Measurements from ENCODE around the gene CARMIL1.

Gene CARMIL1

DNA sequence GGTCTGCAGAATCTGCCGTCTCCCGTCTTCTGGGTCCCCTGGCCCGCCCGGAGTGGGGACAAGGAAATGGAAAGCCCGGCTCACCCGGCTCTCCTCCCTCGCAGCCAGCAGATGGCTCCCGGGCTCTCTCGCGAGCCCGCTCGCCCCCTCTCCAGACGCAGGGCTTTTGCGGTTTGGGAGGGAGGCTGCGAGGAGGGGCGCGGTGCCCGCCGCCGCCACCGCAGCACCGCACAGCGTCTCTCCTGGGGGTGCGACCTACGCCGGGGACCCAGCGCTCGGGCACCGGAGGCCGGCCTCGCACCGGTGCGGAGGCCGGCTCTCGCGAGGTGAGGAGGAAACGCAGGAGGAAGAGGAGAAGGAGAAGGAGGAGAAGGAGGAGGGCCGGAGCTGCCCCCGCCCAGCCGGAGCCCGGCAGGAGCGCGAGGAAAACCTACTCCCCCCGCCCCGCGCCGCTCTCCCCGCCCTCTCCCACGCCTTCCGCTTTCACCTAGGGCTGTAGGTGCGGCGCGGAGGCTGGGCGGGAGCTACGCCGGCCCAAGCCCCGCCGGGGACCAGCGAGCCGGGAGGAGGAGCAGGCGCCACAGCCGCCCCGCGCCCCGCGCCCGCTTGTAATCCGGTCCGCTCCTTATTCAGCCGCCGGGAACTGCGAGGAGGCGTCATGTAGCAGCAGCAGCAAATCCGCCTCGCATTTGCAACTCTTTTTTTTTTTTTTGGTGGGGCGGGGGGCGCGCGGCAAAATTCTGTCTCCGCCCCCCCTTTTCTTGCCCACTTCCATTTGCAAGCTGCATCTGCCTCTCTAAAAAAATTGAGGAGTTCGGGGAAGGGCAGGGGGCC, at the start of gene CARMIL1:
Gene CARMIL1 (plus strand): TSS at position 461 of the 834 bp plus-strand sequence. CDS start 422 bp downstream, outside the sequence.
- TF ChIP-seq, protein P1, sequence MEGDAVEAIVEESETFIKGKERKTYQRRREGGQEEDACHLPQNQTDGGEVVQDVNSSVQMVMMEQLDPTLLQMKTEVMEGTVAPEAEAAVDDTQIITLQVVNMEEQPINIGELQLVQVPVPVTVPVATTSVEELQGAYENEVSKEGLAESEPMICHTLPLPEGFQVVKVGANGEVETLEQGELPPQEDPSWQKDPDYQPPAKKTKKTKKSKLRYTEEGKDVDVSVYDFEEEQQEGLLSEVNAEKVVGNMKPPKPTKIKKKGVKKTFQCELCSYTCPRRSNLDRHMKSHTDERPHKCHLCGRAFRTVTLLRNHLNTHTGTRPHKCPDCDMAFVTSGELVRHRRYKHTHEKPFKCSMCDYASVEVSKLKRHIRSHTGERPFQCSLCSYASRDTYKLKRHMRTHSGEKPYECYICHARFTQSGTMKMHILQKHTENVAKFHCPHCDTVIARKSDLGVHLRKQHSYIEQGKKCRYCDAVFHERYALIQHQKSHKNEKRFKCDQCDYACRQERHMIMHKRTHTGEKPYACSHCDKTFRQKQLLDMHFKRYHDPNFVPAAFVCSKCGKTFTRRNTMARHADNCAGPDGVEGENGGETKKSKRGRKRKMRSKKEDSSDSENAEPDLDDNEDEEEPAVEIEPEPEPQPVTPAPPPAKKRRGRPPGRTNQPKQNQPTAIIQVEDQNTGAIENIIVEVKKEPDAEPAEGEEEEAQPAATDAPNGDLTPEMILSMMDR (IDR thresholded peaks at IDR 0.05; ENCODE audit: low read depth, low read length): peak; percentile 75
- DNase-seq (ENCODE audit: low read depth, low spot score): peak; percentile 77
- H3K4me3 ChIP-seq (ENCODE audit: low read depth, low read length): peak within 1 kb of the TSS; percentile 62
- in situ Hi-C loops (cut with HindIII; ENCODE audit: low sequenced_read_pairs): no loop called here

DNA sequence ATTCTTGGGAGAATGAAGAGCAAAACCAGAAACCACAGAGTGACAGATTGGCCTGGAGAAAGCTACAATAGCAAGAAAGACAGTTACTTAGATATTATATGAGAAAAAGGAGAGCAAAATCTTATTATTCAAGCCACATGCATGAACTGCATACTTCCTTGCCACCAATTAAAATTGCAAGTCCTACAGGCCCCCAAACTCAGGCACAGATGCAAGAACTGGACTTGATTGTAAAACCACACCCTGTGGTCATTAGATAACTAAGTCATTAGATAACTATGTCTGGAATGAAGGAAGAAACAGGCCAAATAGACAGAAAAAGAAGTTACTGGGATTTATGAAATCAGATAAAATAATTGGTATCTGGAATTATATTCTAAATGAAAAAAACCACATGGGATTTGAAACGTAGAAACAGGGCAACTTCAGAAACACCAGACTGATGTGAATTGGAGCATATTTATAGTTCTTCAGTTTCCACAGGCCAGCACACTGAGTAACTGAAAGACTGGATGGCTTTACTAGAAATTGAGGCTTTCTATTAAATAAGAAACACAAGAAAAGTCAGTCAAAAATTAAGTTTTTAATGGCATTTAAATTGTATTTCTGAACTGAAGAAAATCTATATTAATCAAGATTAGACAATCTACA, 49.4 kb upstream of the CARMIL1 start:
- TF ChIP-seq, protein P1 (IDR thresholded peaks at IDR 0.05; ENCODE audit: low read depth, low read length): no peak
- peak; percentile 68 for DNase-seq (ENCODE audit: low read depth, low spot score)
- H3K4me3 ChIP-seq (ENCODE audit: low read depth, low read length): no peak overlapping the region
- in situ Hi-C loops (cut with HindIII; ENCODE audit: low sequenced_read_pairs): no loop called here

DNA sequence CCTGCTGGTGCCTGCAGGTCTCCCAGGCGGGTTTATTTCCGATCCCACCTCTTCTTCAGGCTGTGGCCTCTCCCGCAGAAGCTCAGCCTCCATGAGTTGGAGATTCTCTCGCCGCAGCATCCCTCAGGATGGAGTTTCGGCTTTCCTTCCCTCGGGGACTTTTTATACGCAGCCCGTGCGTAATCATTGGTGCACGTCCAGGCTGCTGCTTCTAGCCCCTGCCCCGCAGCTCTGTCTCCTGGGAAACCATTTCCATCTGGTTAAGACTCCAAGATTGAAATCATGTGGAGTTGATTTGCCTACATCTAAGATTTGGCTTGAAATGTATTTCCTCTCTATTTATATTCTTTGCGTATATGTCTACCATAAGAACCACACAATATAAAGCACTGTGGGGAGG, 46.7 kb upstream of the CARMIL1 start:
- TF ChIP-seq, protein P1 (IDR thresholded peaks at IDR 0.05; ENCODE audit: low read depth, low read length): no peak
- in situ Hi-C loops (cut with HindIII; ENCODE audit: low sequenced_read_pairs): no loop called here
- DNase-seq (ENCODE audit: low read depth, low spot score): peak; percentile 32
- no peak overlapping the region for H3K4me3 ChIP-seq (ENCODE audit: low read depth, low read length)

DNA sequence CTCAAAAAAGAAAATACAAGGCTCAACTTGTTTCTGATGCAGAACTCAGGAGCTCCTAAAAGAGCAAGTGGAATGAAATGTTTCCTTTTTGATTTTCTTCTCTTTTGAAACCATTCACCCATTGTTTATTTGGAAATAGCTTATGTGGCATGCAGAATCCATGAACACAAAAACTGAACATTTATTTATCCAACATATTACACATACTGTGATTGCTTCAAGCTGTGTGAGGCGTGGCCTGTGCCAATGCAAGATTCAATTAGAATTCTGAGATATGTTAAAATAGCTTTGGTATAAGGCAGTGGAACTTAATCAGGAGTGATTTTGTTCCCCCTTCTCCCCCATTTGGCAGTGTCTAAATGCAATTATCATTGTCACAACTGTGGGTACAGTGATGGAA, 45.9 kb upstream of the CARMIL1 start:
- H3K4me3 ChIP-seq (ENCODE audit: low read depth, low read length): no peak overlapping the region
- in situ Hi-C loops (cut with HindIII; ENCODE audit: low sequenced_read_pairs): no loop called here
- DNase-seq (ENCODE audit: low read depth, low spot score): no peak
- TF ChIP-seq, protein P1 (IDR thresholded peaks at IDR 0.05; ENCODE audit: low read depth, low read length): no peak

DNA sequence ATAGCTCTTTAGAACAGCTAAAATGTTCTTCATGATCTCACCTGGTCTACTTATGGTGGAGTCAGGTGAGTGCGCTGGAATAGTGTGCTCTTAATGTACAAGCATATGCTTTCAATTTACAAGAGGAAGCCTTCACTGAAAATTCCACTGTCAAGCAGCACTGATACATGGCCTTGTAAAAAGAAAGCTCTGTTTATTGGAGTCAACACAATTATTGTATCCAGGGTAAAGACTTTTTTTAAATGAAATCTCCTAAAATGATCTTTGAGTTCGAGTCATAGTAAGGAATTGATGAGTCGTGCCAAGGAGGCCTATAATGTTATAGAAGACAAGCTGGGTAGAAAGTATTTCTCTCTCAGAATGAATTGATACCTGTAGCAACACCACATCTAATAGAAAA, 41.6 kb upstream of the CARMIL1 start:
- H3K4me3 ChIP-seq (ENCODE audit: low read depth, low read length): no peak overlapping the region
- TF ChIP-seq, protein P1 (IDR thresholded peaks at IDR 0.05; ENCODE audit: low read depth, low read length): no peak
- no peak for DNase-seq (ENCODE audit: low read depth, low spot score)
- in situ Hi-C loops (cut with HindIII; ENCODE audit: low sequenced_read_pairs): no loop called here

DNA sequence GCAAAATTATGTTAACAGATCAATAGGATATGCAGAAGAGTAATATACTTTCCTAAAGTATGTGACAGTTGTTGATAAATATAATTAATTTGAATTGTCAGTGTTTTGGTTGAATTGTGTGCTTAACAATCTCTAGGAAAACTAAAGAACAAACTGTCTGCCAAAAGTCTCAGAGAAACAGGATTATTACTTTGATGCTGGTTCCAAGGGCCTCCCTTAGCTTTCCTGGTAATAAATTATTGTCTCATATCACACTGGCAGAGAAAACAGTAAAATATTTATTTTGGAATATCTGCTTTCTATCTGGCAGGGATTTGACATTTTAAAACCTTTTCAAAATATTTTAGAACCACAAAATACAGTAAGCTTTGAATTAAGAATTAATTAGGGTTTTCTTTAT, 40.1 kb upstream of the CARMIL1 start:
- in situ Hi-C loops (cut with HindIII; ENCODE audit: low sequenced_read_pairs): no loop called here
- H3K4me3 ChIP-seq (ENCODE audit: low read depth, low read length): no peak overlapping the region
- DNase-seq (ENCODE audit: low read depth, low spot score): no peak
- TF ChIP-seq, protein P1 (IDR thresholded peaks at IDR 0.05; ENCODE audit: low read depth, low read length): no peak

Data from astrocyte of the spinal cord (primary cell).